GM21737 (cell line): ENCODE data around the gene RCN1.

ENCODE experiments used
- ATAC-seq: cut with Tn5 transposase; IDR thresholded peaks from one replicate; pipeline ENCODE4 v1.9.1; 2021; ENCODE audit warnings: mild to moderate bottlenecking, moderate library complexity; ENCODE audit not compliant: unreplicated experiment

The RCN1 gene

GRCh38 chr11:32151027-32151426 lies 60.2 kb downstream of the RCN1 start:
- ATAC-seq = no peak

GRCh38 chr11:32152216-32152615 lies 61.3 kb downstream of the RCN1 start:
- no peak for ATAC-seq

GRCh38 chr11:32152821-32153220 lies 61.9 kb downstream of the RCN1 start:
- no peak for ATAC-seq

GRCh38 chr11:32153747-32154146 lies 62.9 kb downstream of the RCN1 start:
- no peak for ATAC-seq

- ATAC-seq = no peak
Observed at GRCh38 chr11:32154275-32154674, 63.4 kb downstream of the RCN1 start.
